Stimulated activated CD8-positive, alpha-beta memory T cell treated with anti-CD3 and anti-CD28 coated beads, Interleukin-15, amount 100 ng/mL, for 1 hour (primary cell): ENCODE measurements around the gene CNMD.
"Not testable (repeated sequence)": the region's sequence is repeated elsewhere in the genome, so short reads cannot be mapped to it uniquely, and the experiment has no call there.

Experiments used
- DNase-seq: peaks from one replicate; pipeline ENCODE4 v3.0.0-alpha.2; 2020; ENCODE audit warnings: low read depth

Gene CNMD

DNA sequence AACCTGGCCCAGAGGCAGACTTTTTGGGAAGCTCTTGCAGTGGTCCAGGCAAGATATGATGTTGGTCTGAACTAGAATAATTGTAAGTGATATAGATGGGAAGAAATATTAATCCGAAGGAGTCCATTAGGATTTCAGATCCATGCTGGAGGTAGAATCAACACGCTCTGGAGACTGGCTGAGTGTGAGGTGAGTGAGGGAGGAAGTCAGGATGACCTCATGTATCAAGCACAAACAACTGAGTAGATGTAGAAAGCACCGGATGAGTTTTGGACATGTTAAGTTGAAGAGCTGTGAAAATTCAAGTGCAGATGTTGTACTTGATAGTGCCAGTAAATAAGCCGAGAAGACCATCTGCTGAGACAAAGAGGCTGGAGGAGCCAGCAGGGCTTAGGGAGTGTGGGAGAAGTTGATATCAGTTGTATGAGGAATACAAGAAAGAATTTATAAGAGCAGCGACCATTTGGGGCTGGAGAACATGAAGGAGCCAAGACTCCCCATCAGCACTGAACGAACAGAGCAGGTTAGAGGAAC is 5.3 kb upstream of the CNMD start:
- DNase-seq = no peak

DNA sequence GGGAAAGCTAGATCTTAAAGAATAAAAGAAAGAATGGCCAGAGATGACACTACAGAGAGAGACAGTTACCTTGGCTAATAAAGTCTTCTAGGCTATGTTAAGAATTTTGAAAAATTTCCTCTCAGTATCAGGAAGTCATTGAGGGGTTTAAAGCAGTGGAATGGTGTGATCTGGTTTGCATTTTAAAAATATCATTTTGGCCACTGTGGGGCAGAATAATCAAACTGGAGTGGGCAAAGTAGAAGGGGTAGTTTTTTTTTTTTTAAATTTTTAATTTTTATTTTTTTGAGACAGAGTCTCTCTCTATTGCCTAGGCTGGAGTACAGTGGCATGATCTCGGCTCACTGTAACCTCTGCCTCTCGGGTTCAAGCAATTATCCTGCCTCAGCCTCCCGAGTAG is 4.4 kb upstream of the CNMD start:
- no peak for DNase-seq

DNA sequence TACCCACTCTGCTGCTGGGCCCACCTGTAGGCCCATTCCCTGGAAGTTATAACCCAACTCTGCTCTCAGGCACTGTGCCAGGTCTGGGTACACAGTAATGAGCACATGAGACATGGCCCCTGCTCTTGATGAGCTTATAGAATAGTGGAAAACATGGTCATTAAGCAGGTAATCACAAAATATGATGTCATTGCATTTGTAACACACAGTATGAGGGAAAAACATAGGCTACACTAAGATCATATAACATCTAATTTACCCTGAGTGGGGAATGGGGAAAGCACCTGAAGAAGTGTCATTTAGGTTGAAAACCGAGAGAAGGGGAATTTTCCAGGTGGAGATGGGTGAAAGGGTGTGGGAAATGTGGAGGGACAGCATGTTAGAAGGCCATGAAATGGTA is 3.9 kb upstream of the CNMD start:
- no peak for DNase-seq

DNA sequence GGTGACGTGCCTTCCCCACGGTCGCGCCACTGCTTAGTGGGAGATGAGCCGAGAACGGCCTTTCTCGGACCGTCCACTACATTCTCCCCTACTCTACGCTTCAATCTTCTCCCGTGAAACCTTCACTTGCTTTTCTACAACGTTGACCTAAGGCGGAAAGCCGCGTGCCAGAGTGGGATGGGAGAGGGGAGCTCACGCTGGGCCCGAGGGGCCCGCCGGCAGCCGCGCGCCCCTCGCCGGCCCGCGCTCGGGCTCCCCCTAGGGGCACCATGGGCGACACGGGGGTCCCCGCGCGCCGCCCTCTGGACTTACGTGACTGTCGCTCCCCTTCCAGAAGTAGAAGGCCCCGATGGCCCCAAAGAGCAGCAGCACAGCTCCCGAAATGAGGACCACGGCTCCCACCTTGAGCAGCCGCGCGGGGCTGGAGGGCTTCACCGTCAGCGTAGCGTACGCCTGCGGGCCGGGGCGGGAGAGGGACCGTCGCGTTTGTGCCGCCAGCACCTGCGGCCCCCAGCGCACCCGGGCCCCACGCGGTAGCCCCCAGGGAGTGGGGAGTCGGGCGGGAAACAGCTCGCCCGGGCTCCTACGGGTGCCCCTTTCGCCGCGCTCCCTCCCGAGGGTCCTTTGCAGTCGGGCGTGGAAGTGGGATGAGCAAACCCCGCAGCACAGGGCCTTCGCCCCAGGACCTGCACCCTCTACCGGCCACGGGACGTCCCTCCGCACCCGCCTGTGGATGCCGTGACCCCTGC is 727 bp downstream of the CNMD start:
- DNase-seq = peak; percentile 1

DNA sequence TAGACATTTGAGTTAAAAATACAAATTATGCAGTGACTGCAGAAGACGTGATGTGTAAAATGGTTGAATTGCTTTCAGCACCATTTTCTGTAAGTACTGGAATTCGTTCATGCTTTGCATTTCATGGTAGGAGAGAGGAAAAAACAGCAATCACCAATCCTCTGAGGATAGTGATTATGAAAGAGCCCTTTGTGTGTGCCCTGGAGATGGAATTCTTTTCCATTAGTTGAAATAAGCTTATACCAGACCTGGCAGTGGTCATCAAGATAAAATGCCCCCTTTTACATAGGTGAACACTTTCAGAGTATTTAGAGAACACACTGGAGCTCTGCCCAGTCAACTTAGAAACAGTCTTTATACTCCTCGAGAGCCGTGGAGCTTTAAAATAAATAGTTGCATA is 1.7 kb downstream of the CNMD start:
- no peak for DNase-seq

DNA sequence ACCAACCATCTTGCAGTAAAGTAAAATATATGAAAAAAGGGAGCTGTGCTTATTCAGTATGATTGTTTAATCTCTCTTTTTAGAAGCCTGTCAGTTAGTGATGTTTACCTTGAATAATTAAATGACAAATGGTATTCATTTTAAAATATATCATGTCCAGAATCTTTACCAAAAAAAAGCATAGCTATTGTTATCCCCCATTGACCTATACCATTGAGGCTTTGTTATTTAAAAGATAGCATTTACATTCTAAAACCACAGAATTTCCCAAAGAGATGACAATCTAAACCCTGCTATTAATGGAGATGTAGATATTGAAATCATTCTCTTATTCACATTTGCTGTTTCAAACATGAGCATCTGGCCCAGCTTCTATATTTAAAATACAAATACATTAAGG is 2.2 kb downstream of the CNMD start:
- no peak for DNase-seq

DNA sequence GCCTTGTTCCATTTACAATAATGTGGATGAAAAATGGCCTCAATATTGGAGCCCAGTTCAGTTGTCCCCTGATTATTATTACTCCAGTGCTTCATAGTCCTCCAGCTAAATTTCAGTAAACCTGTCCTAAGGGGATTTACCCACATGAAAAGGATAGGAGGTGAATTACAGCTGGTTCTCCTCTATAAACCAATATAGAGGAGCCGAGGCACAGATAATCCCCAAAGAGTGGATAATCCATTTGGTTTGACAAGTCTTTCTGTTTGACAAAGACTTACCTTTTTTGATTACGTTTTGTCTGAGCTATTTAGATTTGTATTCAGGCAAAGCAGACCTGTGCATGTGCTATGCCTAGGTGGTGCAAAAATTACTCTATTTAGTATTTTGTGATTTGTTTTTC is 2.7 kb downstream of the CNMD start:
- DNase-seq = no peak

DNA sequence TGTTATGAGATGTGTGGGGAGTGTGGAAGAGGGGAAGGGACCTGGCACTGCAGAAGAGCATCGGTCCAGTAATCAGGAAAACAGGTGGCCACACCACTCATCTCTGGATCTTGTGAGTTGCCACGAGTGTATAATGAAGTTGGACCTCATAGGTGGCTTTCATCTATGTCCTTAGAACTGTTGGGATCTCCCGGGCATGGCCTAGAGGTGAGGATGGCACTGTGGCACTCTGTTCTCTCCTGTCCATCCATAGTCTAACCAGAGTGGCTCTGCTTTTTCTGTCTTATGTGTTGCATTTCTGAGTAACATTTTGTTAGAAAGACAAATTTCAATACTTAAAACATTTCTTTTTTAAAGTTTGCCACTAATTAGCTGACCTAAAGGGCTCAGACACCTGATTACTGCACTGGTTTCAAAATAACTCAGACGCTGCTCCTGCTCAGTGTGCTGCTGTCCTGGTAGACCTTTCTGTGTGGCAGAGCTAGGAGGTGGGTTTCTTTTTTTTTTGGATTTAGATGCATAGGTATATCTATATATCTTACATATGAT is 5.5 kb downstream of the CNMD start:
- DNase-seq = no peak

DNA sequence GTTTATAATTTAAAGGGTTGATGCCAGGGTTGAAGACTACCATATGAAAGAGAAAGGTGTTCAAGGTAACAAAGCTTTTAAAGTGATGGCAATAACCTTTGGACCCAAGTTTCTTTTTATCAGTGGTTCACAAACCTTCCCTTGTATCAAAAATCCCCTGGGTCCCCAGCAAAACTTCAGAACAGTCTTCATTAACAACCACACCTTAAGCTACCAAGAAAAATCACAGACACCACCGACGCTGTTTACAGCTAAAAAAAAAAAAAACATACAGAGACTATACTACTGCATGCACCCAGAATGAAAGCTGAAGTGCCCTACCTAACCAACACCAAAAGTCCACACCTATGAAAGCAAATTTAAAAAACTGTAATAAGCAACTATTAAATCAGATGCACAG is 13.4 kb downstream of the CNMD start:
- no peak for DNase-seq

DNA sequence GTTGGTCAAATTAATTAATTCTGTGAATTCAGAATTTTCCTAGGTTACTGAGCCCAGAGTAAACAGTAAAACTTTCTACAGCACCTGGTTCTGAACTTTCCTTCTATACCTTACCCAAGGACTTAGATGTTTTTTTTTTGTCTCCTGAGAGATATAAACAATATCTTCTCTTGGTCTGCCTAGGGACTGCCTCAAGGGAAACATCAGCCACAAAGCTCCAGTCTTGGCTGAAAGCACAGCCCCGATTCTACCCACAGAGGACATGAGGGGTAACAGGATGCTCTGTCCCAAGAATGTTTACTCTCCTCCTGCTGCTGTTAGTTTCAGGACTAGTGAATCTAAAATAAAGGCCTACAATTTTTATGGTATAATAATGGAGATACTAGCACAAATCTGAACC is 14.3 kb downstream of the CNMD start:
- DNase-seq = no peak

DNA sequence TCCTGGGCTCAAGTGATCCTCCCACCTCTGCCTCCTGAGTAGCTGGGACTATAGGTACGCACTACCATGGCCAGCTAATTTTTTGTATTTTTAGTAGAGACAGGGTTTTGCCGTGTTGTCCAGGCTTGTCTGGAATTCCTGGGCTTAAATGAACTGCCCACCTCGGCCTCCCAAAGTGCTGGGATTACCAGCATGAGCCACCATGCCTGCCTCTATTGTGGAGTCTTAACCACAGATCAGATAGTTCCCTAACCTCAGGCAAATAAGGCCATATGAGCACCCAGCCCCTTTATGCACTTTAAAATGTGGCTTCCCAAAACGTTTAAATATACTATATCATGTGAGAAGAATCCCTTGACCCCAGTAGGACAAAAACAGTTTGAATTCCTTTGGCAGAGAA is 16.4 kb downstream of the CNMD start:
- DNase-seq = no peak

DNA sequence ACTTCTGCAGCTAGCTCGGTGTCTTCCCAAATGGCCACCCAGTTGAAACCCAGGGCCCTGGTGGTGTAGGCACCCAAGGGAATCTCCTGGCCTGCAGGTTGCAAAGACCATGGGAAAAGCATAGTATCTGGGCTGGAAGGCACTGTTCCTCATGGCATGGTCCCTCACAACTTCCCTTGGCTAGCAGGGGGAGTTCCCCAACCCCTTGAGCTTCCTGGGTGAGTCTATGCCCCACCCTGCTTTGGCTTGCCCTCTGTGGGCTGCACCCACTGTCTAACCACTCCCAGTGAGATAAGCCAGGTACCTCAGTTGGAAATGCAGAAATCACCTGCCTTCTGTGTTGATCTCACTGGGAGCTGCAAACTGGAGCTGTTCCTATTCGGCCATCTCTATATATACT is 18.3 kb downstream of the CNMD start:
- DNase-seq = not testable (repeated sequence)

DNA sequence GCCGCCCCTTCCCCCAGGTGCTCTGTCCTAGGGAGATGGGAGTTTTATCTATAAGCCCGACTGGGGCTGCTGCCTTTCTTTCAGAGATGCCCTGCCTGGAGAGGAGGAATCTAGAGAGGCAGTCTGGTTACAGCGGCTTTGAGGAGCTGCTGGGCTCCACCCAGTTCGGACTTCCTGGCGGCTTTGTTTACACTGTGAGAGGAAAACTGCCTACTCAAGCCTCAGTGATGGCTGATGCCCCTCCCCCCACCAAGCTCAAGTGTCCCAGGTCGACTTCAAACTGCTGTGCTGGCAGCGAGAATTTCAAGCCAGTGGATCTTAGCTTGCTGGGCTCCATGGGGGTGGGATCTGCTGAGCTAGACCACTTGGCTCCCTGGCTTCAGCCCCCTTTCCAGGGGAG is 18.7 kb downstream of the CNMD start:
- not testable (repeated sequence) for DNase-seq

DNA sequence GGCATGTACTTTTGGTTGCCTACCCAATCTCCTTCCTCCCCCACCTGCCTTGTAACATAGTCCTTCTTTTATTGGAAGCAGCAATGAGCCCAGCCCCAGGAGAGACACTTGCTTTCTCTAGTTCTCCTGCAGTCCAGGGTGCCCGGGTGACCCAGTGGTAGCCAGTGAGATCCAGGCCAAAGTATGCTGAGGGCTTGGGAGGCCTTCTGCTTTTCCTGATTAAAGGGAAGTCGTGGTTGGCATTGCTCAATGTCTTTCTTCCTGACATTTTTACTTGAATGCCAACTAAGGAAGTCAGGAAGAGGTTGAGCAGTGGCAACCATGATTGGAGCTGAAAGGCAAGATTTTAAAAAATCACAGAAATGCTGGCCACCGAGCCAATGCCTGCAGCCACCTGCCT is 25.7 kb downstream of the CNMD start:
- DNase-seq = no peak

DNA sequence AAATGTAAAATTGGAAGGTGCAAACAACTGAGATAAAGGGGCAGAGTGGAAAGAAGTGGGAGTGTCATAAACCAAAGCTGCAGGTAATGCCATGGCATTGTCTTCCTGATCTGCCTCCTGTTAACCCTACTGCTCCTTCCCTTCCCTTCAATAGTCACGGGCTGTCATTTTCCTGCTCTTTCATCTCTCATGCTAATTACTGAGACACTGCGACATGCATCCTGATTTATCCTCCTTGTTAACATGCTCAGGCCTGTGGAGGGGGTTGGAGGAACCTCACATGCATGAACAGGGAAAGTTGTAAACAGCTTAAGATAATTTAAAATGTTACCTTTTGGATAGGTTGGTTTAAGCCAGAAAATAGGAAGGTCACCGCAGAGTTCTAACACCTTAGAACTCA is 27.2 kb downstream of the CNMD start:
- DNase-seq = no peak

DNA sequence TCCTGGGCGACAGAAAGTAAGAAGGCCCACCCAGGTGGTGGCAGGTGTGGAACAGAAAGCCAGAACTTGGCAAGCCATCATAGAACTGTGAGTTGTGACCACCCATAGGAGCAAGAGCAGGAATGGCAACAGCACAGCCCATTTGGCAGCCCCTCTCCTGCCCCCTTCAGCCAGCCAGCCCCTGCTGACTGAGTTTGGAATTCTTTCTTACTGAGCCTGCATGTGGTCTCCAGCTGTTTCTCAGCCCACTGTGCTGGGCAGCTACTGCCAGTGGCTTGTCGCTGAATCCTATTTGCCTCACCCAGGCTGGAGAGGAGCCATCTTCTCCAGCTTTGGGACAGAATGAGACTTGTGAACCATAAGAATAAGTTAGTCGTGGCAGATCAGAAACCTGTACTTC is 28.3 kb downstream of the CNMD start:
- DNase-seq = no peak

DNA sequence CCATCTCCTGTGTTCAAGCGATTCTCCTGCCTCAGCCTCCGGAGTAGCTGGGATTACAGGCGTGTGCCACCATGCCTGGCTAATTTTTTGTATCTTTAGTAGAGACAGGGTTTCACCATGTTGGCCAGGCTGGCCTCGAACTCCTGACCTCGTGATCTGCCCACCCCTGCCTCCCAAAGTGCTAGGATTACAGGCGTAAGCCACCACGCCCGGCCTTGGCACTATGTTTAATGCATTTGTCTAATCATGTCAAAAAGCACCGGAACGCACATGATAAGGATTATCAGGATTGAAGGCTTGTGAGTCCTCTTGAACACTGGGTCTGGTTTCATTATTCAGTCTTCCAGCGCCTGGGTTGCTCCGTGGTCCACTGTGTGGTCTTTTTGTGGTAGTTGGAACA is 31.4 kb downstream of the CNMD start:
- DNase-seq = not testable (repeated sequence)

DNA sequence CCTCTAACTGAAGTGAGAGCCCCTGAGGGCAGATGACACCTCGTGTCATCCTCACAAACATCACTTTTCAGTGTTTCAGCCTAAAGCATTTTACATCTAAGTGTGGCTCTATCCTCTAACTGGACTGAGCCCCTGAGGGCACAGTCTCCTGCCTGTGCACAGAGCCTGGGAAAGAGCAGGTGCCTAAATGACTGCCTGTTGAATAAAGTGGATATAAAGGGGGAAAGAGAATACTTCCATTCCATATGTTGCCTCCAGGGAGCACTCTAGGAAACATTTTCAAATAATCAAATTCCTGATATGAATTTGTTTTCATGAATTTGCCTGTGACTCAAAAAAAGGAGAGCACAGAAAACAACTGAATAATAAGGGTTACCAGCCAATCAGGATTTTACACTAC is 32.2 kb downstream of the CNMD start:
- DNase-seq = no peak

DNA sequence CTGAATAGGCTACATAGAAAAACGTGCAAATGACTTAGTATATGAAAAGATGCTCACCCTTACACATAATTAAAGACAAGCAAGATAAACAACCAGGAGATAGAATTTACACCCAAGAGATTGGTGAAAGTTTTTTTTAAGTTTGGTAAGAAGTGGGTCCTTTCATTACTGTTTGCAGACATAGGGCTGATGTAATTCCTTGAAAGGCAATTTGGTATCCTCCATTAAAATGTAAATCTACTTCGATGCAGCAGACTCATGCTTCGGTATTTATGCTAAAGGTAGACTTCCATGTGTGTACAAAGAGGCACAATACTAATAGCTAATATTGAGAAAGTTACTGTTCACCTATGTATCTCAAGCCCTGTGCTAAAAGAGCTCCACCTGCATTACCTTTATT is 33.5 kb downstream of the CNMD start:
- no peak for DNase-seq

DNA sequence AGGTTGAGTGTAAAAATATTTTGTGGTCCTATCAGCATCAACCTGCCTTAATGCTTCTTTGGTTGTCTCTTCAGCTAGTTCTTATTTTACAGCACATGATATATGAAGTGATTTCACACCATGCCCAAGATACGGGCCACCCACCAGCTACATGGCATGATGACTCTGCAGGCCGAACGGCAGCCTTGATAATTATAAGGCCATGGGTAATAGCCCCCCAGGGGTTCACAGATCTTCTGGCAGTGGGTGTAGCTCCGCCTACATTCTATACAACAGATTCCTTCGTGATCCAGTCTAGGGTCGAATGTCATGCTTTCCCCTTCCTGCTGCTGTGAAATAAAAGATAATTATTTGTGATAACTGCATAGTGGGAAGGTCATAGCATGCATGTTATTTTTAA is 36.1 kb downstream of the CNMD start:
- no peak for DNase-seq

DNA sequence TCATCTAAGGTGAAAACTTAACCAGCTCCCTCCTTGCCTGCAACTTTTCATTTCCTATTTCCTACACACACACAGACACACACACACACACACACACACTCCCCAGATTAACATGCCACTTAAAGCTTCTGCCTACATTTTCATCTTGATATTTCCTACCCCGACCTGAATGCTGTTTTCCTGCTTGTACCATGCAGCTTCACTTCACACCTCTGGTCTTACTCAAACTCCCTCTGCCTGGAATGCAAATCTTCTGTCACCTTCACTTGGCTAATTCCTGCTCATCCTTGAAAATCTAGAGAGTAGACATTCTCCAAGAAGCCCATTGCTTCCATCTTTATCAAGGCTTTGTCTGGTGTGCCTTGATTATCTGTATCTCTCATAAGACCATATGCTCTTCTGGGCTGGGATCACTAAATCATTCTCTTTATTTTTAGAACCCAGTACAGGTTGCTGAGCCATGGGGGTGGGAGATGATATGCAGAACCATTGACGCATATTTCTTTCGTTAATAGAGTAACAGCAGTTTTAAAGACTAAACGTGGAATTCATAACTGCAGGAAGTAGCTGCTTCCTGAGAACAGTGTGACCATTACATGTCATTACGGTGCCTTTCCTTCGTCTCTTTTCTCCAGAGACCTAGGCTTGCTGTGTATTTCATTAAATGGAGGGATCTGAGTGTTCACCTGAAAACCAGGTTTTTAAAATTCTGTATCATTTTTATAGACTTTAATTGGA is 37.7 kb downstream of the CNMD start:
- DNase-seq = no peak

DNA sequence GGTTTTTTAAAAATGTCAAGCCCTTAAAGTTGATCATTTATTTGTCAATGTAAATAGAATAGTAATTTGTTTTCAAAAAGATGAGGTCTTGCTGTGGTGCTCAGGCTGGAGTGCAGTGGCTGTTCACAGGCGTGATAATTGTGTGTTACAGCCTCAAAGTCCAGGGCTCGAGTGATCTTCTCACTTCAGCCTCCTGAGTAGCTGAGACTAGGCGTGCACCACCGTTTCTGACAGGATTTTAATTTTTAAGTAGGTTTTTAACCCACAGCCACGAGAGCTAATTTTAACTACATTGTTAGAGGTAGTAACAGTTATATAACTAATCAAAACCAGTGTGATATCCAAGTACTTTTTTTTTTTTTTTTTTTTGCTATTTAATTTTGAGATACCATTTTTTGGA is 43.1 kb downstream of the CNMD start:
- DNase-seq = no peak

DNA sequence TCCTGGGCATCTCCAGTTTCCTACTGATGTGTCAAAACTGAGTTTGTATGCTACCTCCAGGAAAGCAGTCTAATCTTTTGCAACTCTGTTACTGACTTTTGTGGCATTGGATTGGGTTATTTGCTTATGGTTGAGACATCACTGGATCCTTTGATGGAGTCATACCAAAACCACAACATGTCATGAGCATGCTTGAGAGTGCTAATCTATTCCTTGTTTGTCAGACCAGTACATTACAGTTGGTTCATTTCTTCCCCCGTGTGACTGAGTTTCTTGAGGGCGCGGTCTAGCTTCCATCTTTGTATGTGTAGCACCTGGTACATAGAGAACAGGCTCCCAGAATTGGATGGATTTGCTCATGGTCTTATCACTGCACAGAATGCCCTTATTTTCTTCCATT is 43.8 kb downstream of the CNMD start:
- no peak for DNase-seq
